ENCODE results near the gene HOXB8. TPM values are rescaled to one million over a fixed set of nuclear protein-coding genes. Genes with fewer than 3 reads are reported as not detected.

Gene HOXB8
- total RNA-seq, result not detected
- not detected for polyA plus RNA-seq

- peak within 1 kb of the TSS in 3 of 8 donors; percentile 43 to 57 (median 57) for H3K27ac Mint-ChIP-seq
- H3K27me3 ChIP-seq (ENCODE audit: insufficient read depth, low read length, poor library complexity, severe bottlenecking), result peaks cover 82% of the 10 kb centered on the region
- H3K27ac ChIP-seq (ENCODE audit: low read depth, low read length), result no peak within 1 kb of the TSS
- ChIA-PET CTCF (interaction anchor here (1.0 to 1.4 kb wide), 3 partner anchors 17 to 264 kb away, joined by 3 to 4 read pairs (median 3); no protein-coding TSS in a partner anchor), POLR2A (interaction anchor here (0.5 to 0.8 kb wide), 2 partner anchors 28 to 73 kb away, joined by 3 read pairs; no protein-coding TSS in a partner anchor)
- H3K9me3 Mint-ChIP-seq, result peaks cover 0 to 4% (median 0%) of the 10 kb centered on the region in 5 donors
- H3K27me3 Mint-ChIP-seq, result peaks cover 82 to 85% of the 10 kb centered on the region in 2 donors
- peaks cover 57% of the 10 kb centered on the region for H3K4me1 ChIP-seq (ENCODE audit: insufficient read depth, low read length)
- no peaks in the 10 kb centered on the region for H3K36me3 ChIP-seq (ENCODE audit: insufficient read depth, low read length)
- H3K4me3 ChIP-seq (ENCODE audit: low read length), result no peak within 1 kb of the TSS
- no peaks in the 10 kb centered on the region for H3K9me3 ChIP-seq (ENCODE audit: low read length)
- peaks cover 0 to 6% (median 2%) of the 10 kb centered on the region in 3 donors for H3K36me3 Mint-ChIP-seq
- DNase-seq, result no peak
- peaks cover 51 to 75% (median 68%) of the 10 kb centered on the region in 3 donors for H3K4me1 Mint-ChIP-seq
- peak within 1 kb of the TSS; percentile 19 to 88 (median 76) for H3K4me3 Mint-ChIP-seq
These were observed at the start of gene HOXB8 for GRCh38 chr17:48615047-48615962. Gene HOXB8, minus strand, starts transcription at chr17:48615292. Its CDS starts 588 bp downstream, at chr17:48614704.

- no peak overlapping the region for H3K27ac ChIP-seq (ENCODE audit: low read depth, low read length)
- H3K9me3 ChIP-seq (ENCODE audit: low read length), result no peaks in the 10 kb centered on the region
- H3K27me3 Mint-ChIP-seq, result peaks cover 5 to 29% of the 10 kb centered on the region in 2 donors
- H3K36me3 Mint-ChIP-seq, result no peaks in the 10 kb centered on the region
- no peaks in the 10 kb centered on the region for H3K27me3 ChIP-seq (ENCODE audit: insufficient read depth, low read length, poor library complexity, severe bottlenecking)
- no peak overlapping the region for H3K4me3 Mint-ChIP-seq
- CTCF ChIA-PET, result interaction anchor here (1.2 to 1.3 kb wide), 2 partner anchors 13 to 15 kb away, joined by 3 to 6 read pairs; no protein-coding TSS in a partner anchor
- H3K27ac Mint-ChIP-seq, result no peak overlapping the region
- no peaks in the 10 kb centered on the region for H3K36me3 ChIP-seq (ENCODE audit: insufficient read depth, low read length)
- POLR2A ChIA-PET, result no interaction called here
- no peaks in the 10 kb centered on the region for H3K4me1 Mint-ChIP-seq
- H3K4me1 ChIP-seq (ENCODE audit: insufficient read depth, low read length), result no peaks in the 10 kb centered on the region
- DNase-seq, result no peak
- H3K9me3 Mint-ChIP-seq, result no peaks in the 10 kb centered on the region
- no peak overlapping the region for H3K4me3 ChIP-seq (ENCODE audit: low read length)
These were observed 48.2 kb upstream of the HOXB8 start for GRCh38 chr17:48663134-48663924.

GRCh38 chr17:48655913-48656312, 40.8 kb upstream of the HOXB8 start:
- Mint-ChIP-seq H3K27me3 (peaks cover 0 to 2% of the 10 kb centered on the region in 2 donors), H3K36me3 (no peaks in the 10 kb centered on the region), H3K4me1 (peaks cover 8 to 10% (median 9%) of the 10 kb centered on the region in 3 donors), H3K4me3 (no peak overlapping the region), H3K9me3 (no peaks in the 10 kb centered on the region), H3K27ac (peak overlapping the region in 2 of 8 donors; percentile 73 to 81)
- ChIA-PET CTCF (interaction anchor here (1.3 to 1.9 kb wide), 3 partner anchors 19 to 37 kb away, joined by 5 to 7 read pairs (median 5); no protein-coding TSS in a partner anchor), POLR2A (no interaction called here)
- H3K9me3 ChIP-seq (ENCODE audit: low read length), result no peaks in the 10 kb centered on the region
- H3K27me3 ChIP-seq (ENCODE audit: insufficient read depth, low read length, poor library complexity, severe bottlenecking), result no peaks in the 10 kb centered on the region
- no peaks in the 10 kb centered on the region for H3K36me3 ChIP-seq (ENCODE audit: insufficient read depth, low read length)
- no peak for DNase-seq
- H3K4me3 ChIP-seq (ENCODE audit: low read length), result no peak overlapping the region
- H3K4me1 ChIP-seq (ENCODE audit: insufficient read depth, low read length), result no peaks in the 10 kb centered on the region
- H3K27ac ChIP-seq (ENCODE audit: low read depth, low read length), result no peak overlapping the region

DNA sequence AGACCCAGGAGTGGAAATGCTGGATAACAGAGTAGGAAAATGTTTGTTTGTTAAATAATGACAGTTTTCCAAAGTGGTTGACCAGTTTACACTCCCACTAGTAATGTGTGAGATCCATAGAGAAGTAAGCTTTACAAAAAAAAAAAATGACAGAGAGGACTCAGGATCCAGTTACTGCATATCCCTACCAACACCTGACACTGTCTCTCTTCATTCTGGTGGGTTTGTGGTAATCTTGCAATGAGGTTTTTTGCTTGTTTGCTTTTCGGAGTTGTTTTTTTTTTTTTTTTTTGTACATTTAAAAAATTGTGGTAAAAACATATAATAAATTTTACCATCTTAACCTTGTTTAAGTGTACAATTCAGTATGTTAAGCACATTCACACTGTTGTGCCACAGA, 34.6 kb upstream of the HOXB8 start:
- H3K27ac ChIP-seq (ENCODE audit: low read depth, low read length), result no peak overlapping the region
- no peaks in the 10 kb centered on the region for H3K36me3 ChIP-seq (ENCODE audit: insufficient read depth, low read length)
- peaks cover 15% of the 10 kb centered on the region for H3K4me1 ChIP-seq (ENCODE audit: insufficient read depth, low read length)
- POLR2A ChIA-PET, result no interaction called here
- H3K4me3 ChIP-seq (ENCODE audit: low read length), result no peak overlapping the region
- no peaks in the 10 kb centered on the region for H3K9me3 ChIP-seq (ENCODE audit: low read length)
- Mint-ChIP-seq H3K4me3 (no peak overlapping the region), H3K27ac (no peak overlapping the region), H3K9me3 (no peaks in the 10 kb centered on the region), H3K4me1 (peaks cover 16 to 30% (median 27%) of the 10 kb centered on the region in 3 donors), H3K27me3 (peaks cover 20 to 21% of the 10 kb centered on the region in 2 donors), H3K36me3 (peaks cover 0 to 1% (median 0%) of the 10 kb centered on the region in 3 donors)
- DNase-seq, result no peak
- CTCF ChIA-PET, result interaction anchor here (1.6 kb wide), 1 partner anchor 13 kb away, joined by 6 read pairs; no protein-coding TSS in a partner anchor
- peaks cover 10% of the 10 kb centered on the region for H3K27me3 ChIP-seq (ENCODE audit: insufficient read depth, low read length, poor library complexity, severe bottlenecking)

DNA sequence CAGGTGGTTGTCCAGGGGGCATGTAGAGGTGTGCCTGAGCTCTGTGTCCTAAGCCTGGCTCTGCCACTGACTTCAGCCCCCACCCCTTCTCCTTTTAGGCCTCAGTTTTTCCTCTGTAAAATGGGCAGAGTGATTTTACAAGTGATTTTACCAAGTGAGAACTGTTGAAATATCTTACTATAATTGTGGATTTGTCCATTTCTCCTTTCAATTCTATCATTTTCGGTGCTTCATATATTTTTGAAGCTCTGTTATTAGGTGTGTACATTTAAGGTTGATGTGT, 32.8 kb upstream of the HOXB8 start:
- Mint-ChIP-seq H3K27ac (peak overlapping the region in 2 of 8 donors; percentile 15 to 38), H3K9me3 (no peaks in the 10 kb centered on the region), H3K27me3 (peaks cover 37 to 39% of the 10 kb centered on the region in 2 donors), H3K4me1 (peaks cover 16 to 30% (median 27%) of the 10 kb centered on the region in 3 donors), H3K4me3 (peak overlapping the region; percentile 82 to 96 (median 87)), H3K36me3 (peaks cover 0 to 1% (median 0%) of the 10 kb centered on the region in 3 donors)
- Histone ChIP-seq H3K27me3 (ENCODE audit: insufficient read depth, low read length, poor library complexity, severe bottlenecking) (peaks cover 18% of the 10 kb centered on the region), H3K36me3 (ENCODE audit: insufficient read depth, low read length) (no peaks in the 10 kb centered on the region), H3K4me1 (ENCODE audit: insufficient read depth, low read length) (peaks cover 15% of the 10 kb centered on the region), H3K4me3 (ENCODE audit: low read length) (no peak overlapping the region), H3K9me3 (ENCODE audit: low read length) (no peaks in the 10 kb centered on the region), H3K27ac (ENCODE audit: low read depth, low read length) (no peak overlapping the region)
- DNase-seq, result no peak
- CTCF ChIA-PET, result interaction anchor here (1.2 to 2.5 kb wide), 2 partner anchors 11 to 22 kb away, joined by 3 to 13 read pairs; partner anchors contain the start of gene HOXB9
- POLR2A ChIA-PET, result no interaction called here

DNA sequence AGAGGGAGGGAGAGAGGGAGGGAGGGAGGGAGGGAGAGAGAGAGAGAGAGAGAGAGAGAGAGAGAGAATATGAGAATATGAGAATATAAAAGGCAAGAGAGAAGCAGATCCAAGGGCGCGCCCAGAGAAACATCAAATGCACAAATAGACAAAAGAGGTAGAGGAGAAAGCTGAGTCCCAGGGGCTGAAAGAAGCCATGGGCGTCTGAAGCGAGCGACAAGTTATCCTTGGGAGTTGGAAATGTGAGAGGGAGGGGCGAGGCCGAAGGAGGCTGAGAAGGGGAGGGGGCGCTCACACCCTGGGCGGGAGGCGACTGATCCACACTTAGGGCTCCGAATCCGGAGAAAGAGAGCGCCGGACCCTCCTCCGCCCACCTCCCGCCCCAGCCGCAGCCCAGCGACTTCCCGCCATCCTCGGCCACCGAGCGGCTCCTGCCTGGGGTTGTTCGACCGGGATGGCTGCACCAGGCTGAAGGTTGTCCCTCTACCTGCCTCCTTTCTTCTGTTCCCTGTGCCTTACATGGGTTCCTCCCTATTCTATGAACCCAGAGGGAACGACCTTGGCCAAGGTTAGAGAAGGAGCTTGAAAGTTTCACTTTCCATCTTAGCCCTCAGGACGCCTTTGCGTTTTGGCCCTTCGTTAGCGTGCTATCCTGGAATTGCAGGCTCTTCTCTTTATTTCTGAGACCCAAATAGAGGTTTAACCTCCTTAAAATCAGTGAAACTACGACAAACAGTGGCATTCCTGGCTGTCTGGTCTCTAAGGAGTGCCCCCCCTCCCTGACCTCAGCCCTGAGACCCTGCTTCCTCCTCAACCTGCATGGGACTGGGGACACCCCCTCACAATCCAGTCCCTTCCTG, 32.2 kb upstream of the HOXB8 start:
- H3K27me3 ChIP-seq (ENCODE audit: insufficient read depth, low read length, poor library complexity, severe bottlenecking), result peaks cover 24% of the 10 kb centered on the region
- Mint-ChIP-seq H3K4me3 (peak overlapping the region; percentile 82 to 96 (median 87)), H3K4me1 (peaks cover 15 to 32% (median 24%) of the 10 kb centered on the region in 3 donors), H3K27me3 (peaks cover 40 to 45% of the 10 kb centered on the region in 2 donors), H3K27ac (peak overlapping the region in 5 of 8 donors; percentile 44 to 97 (median 58)), H3K9me3 (no peaks in the 10 kb centered on the region), H3K36me3 (peaks cover 0 to 1% (median 0%) of the 10 kb centered on the region in 3 donors)
- ChIA-PET POLR2A (interaction anchor here (0.6 kb wide), 1 partner anchor 249 kb away, joined by 3 read pairs; no protein-coding TSS in a partner anchor), CTCF (interaction anchor here (1.2 to 2.5 kb wide), 2 partner anchors 11 to 21 kb away, joined by 3 to 13 read pairs; partner anchors contain the start of gene HOXB9)
- no peaks in the 10 kb centered on the region for H3K36me3 ChIP-seq (ENCODE audit: insufficient read depth, low read length)
- H3K4me1 ChIP-seq (ENCODE audit: insufficient read depth, low read length), result peaks cover 15% of the 10 kb centered on the region
- DNase-seq, result no peak
- H3K27ac ChIP-seq (ENCODE audit: low read depth, low read length), result no peak overlapping the region
- H3K4me3 ChIP-seq (ENCODE audit: low read length), result peak overlapping the region; percentile 57
- no peaks in the 10 kb centered on the region for H3K9me3 ChIP-seq (ENCODE audit: low read length)

All from CD8-positive, alpha-beta memory T cell (primary cell).